ENCODE measurements around the gene PM20D1.

DNA sequence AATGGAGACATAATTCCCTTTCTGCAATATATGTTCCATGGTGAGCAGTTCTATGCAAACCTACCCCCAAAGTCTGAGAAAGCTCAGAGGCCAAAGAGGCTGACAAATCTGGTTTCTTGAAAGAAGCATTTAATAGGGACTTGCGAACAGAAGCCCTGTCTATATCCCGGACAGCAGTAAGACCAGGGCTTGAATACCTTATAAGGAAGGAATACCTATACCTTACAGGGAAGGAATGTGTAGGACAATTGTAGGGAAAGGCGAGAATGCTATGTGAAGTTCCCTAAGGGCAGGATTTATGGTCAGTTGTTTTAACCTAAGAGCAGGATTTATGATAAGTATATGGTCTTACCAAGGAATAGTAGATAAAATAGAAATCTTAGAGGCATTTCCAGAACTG lies 31.9 kb downstream of the PM20D1 start:
- no peak for TF ChIP-seq CTCF (IDR thresholded peaks at IDR 0.05)
- no peak for TF ChIP-seq POLR2A (IDR thresholded peaks at IDR 0.05)
- TF ChIP-seq EP300 (IDR thresholded peaks at IDR 0.05): no peak
